Transverse colon (tissue), 4 donors: ENCODE measurements around the gene THADA.

ENCODE experiments used
- CTCF ChIP-seq, 5 experiments: fragments of 200-600 bp in 3 of 5; fragments of 450-650 bp in 2 of 5; sonication (generic) in 3 of 5; IDR thresholded peaks; 1 replicate in 2 of 5; 2 replicates in 3 of 5; pipeline ENCODE4 v1.5.1; 2016 to 2017; ENCODE audit warnings: antibody characterized with exemption in 5 of 5, inconsistent platforms in 3 of 5, mild to moderate bottlenecking in 2 of 5, moderate library complexity in 1 of 5
- EP300 ChIP-seq: sonication (generic); formaldehyde crosslinking; IDR thresholded peaks from one replicate; pipeline ENCODE4 v1.6.1; 2017; ENCODE audit warnings: antibody characterized with exemption, low read depth
- POLR2A ChIP-seq: fragments of 450-650 bp; IDR thresholded peaks from one replicate; pipeline ENCODE4 v1.6.1; 2016; ENCODE audit warnings: antibody characterized with exemption, mild to moderate bottlenecking, moderate library complexity
- POLR2AphosphoS5 ChIP-seq, 3 donors: sonication (generic); formaldehyde crosslinking; IDR thresholded peaks; one replicate each; pipeline ENCODE4 v1.6.1; 2016; ENCODE audit warnings: antibody characterized with exemption in 3 of 3

GRCh38 chr2:43225788-43226557, 369.9 kb downstream of the THADA start:
- TF ChIP-seq CTCF (IDR thresholded peaks at IDR 0.05) (no peak), EP300 (no peak), POLR2A (peak; percentile 93), POLR2AphosphoS5 (IDR thresholded peaks at IDR 0.05) (peak in 2 of 3 donors; percentile 9 to 64)
